ENCODE data around the gene WLS. TPM values are rescaled to one million over a fixed set of nuclear protein-coding genes. Genes with fewer than 3 reads are reported as not detected.

The WLS gene
- total RNA-seq, 1 donor from 2014 or later = 55.0 TPM

DNA sequence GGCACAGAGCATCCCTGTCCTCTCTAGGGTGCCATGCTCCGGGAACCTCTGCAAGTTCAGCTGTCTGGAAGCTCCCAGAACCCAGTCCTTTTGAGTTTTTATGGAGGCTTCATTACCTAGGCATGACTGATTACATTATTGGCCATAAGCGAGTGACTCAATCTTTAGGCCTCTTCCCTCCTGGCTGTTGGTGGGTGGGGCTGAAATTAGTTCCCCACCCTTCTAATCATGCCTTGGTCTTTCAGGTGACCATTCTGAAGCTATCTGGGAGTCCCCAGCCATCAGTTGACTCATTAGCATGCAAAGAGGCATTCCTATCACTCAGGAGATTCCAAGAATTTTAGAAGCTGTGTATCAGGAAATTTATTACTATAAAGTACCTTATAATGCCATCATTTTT lies 46.6 kb downstream of the WLS start:
- TF ChIP-seq, protein P1, sequence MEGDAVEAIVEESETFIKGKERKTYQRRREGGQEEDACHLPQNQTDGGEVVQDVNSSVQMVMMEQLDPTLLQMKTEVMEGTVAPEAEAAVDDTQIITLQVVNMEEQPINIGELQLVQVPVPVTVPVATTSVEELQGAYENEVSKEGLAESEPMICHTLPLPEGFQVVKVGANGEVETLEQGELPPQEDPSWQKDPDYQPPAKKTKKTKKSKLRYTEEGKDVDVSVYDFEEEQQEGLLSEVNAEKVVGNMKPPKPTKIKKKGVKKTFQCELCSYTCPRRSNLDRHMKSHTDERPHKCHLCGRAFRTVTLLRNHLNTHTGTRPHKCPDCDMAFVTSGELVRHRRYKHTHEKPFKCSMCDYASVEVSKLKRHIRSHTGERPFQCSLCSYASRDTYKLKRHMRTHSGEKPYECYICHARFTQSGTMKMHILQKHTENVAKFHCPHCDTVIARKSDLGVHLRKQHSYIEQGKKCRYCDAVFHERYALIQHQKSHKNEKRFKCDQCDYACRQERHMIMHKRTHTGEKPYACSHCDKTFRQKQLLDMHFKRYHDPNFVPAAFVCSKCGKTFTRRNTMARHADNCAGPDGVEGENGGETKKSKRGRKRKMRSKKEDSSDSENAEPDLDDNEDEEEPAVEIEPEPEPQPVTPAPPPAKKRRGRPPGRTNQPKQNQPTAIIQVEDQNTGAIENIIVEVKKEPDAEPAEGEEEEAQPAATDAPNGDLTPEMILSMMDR (IDR thresholded peaks at IDR 0.05; ENCODE audit: insufficient read depth, low read length, poor library complexity, severe bottlenecking) = no peak
- Histone ChIP-seq H3K36me3 (ENCODE audit: control insufficient read depth, insufficient read depth, low read length) (no peaks in the 10 kb centered on the region), H3K4me3 (ENCODE audit: low read depth, low read length) (no peak overlapping the region), H3K27me3 (ENCODE audit: control insufficient read depth, insufficient read depth, low read length) (no peaks in the 10 kb centered on the region)
- DNase-seq (ENCODE audit: low read depth) = no peak

DNA sequence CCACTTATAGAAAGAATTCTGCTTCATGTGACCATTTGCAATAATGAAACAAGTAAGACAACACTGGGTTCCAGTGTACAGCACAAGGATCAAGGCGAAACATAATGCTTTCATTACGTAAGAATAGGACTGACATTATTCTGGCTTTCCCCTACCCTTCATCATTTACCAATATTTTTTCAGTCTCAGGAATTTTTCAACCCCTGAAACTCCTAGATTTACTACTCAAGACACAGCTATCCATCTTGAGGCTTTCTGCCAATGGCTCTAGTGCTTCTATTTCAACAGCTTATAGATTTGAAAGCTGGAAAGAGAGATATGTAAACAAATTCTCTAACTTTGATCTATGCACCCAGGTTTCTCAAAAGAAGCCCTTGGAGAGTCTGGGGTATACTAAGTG lies 48.4 kb downstream of the WLS start:
- Histone ChIP-seq H3K36me3 (ENCODE audit: control insufficient read depth, insufficient read depth, low read length) (no peaks in the 10 kb centered on the region), H3K27me3 (ENCODE audit: control insufficient read depth, insufficient read depth, low read length) (no peaks in the 10 kb centered on the region), H3K4me3 (ENCODE audit: low read depth, low read length) (no peak overlapping the region)
- TF ChIP-seq, protein P1 (IDR thresholded peaks at IDR 0.05; ENCODE audit: insufficient read depth, low read length, poor library complexity, severe bottlenecking) = no peak
- DNase-seq (ENCODE audit: low read depth) = no peak

DNA sequence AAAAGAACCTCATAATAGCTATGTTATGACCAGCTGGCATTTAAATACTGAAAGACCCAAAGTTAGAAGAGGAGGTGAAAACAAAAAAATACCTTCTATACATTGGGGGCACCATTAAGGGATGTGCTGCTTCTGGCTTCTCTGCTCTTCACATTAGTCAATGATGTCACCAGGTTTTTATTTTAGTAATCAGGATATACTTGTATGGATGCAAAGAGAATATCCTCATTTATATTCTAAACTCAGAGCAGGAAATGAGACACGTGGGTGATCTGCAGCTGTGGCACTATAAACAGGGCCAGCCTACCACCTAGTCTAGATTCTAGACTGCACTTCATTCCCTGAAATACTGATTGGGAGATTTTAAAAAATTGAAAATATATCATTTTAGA lies 51.2 kb downstream of the WLS start:
- TF ChIP-seq, protein P1 (IDR thresholded peaks at IDR 0.05; ENCODE audit: insufficient read depth, low read length, poor library complexity, severe bottlenecking) = no peak
- Histone ChIP-seq H3K4me3 (ENCODE audit: low read depth, low read length) (no peak overlapping the region), H3K36me3 (ENCODE audit: control insufficient read depth, insufficient read depth, low read length) (no peaks in the 10 kb centered on the region), H3K27me3 (ENCODE audit: control insufficient read depth, insufficient read depth, low read length) (no peaks in the 10 kb centered on the region)
- DNase-seq (ENCODE audit: low read depth) = no peak

DNA sequence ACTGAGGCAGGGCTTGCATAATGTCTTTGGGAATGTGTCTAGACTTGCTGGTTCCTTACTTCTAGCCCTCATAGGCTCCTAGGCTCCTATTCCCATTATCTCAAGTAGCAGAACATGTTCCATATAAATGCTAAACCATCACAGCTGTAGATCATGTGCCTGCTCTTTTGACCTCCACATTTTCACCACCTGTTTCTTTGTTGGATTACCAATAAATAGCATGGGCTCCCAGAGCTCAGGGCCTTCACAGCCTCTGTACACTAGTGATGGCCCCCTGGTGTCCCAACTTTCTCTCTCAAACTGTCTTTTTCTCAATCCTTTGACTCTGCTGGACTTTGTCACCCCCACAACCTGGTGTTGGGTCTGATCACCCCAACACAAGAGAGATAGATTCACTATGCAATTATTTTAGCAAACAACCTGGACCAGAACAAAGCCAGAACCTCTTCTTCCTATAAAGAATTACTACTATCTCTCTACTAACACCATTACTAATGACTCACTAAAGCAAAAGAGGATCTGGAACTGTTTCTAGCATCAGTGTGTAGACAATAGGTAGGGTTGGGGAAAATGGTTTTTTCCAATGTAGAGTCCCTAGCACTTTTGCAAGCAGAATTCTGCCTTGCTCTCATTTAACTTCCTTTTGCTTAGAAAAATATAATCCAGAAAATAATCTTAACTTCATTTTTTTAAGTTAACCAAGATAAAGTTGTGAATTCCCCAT lies 51.7 kb downstream of the WLS start:
- no peak for DNase-seq (ENCODE audit: low read depth)
- TF ChIP-seq, protein P1 (IDR thresholded peaks at IDR 0.05; ENCODE audit: insufficient read depth, low read length, poor library complexity, severe bottlenecking) = no peak
- no peaks in the 10 kb centered on the region for H3K27me3 ChIP-seq (ENCODE audit: control insufficient read depth, insufficient read depth, low read length)
- H3K4me3 ChIP-seq (ENCODE audit: low read depth, low read length) = no peak overlapping the region
- no peaks in the 10 kb centered on the region for H3K36me3 ChIP-seq (ENCODE audit: control insufficient read depth, insufficient read depth, low read length)

DNA sequence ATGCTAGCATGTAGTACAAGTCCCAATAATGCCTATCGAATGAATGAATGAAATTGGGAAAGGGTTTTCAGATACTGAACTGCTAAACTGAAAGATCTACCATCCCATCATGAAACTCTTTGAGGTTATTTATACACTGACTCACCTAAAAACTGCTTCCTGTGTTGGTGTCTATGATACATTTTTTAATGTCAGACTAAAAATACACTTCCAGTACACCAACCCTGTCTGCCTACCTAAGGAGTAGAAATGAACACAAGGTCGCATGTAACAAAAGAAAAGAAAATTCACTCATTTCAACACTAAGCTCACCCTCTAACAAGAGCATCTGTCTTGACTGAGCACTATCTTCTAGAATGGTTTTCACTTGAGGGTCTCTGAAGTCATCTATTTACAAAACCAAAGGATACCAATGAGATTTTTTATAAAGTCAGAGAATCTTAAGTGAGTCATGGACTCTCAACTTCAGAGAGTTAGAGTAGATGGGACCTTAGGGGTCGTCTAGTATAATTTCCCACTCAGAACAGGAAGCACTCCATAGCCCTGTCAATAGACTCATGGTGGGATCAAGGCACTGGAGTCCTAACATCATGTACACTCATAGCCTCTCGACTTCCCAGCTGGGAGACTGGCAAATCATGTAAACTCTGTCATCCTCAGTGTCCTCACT lies 53.4 kb downstream of the WLS start:
- Histone ChIP-seq H3K36me3 (ENCODE audit: control insufficient read depth, insufficient read depth, low read length) (no peaks in the 10 kb centered on the region), H3K27me3 (ENCODE audit: control insufficient read depth, insufficient read depth, low read length) (no peaks in the 10 kb centered on the region), H3K4me3 (ENCODE audit: low read depth, low read length) (no peak overlapping the region)
- DNase-seq (ENCODE audit: low read depth) = no peak
- TF ChIP-seq, protein P1 (IDR thresholded peaks at IDR 0.05; ENCODE audit: insufficient read depth, low read length, poor library complexity, severe bottlenecking) = no peak
